CD14-positive monocyte (primary cell): ENCODE results near the gene HDAC7. TPM values are rescaled to one million over a fixed set of nuclear protein-coding genes. Genes with fewer than 3 reads are reported as not detected.

Experiments used
- DNase-seq, 3 donors: peaks; one replicate each; pipeline ENCODE4 v3.0.0-alpha.2; 2011 to 2022
- H2AFZ ChIP-seq: 2 replicates; pipeline ENCODE4 v1.6.0; 2012; ENCODE audit warnings: mild to moderate bottlenecking, low read depth, low read length, inconsistent platforms; ENCODE audit not compliant: insufficient read depth, poor library complexity, severe bottlenecking
- H3K27ac ChIP-seq, 2 donors: 1 replicate in 1 of 2; 2 replicates in 1 of 2; pipeline ENCODE4 v1.5.1; 2012 to 2013; ENCODE audit warnings: low read length in 2 of 2, control low read depth in 1 of 2, inconsistent platforms in 1 of 2, low read depth in 1 of 2, mild to moderate bottlenecking in 1 of 2
- H3K27me3 ChIP-seq, 2 donors: one replicate each; pipeline versions ENCODE4 v1.6.0 to v1.6.1; 2011 to 2013; ENCODE audit warnings: low read length in 2 of 2; ENCODE audit not compliant: control insufficient read depth in 2 of 2, insufficient read depth in 2 of 2
- H3K36me3 ChIP-seq, 2 donors: replicated peaks in 1 of 2; 1 replicate in 1 of 2; 2 replicates in 1 of 2; pipeline versions ENCODE4 v1.5.1 to v1.6.1; 2012 to 2013; ENCODE audit warnings: low read length in 2 of 2, control low read depth in 1 of 2, inconsistent platforms in 1 of 2, mild to moderate bottlenecking in 1 of 2; ENCODE audit not compliant: insufficient read depth in 2 of 2, control insufficient read depth in 1 of 2
- H3K4me1 ChIP-seq, 2 donors: 1 replicate in 1 of 2; 2 replicates in 1 of 2; pipeline versions ENCODE4 v1.5.1 to v1.6.1; 2012 to 2013; ENCODE audit warnings: low read length in 2 of 2, control low read depth in 1 of 2, inconsistent platforms in 1 of 2, mild to moderate bottlenecking in 1 of 2, moderate library complexity in 1 of 2; ENCODE audit not compliant: insufficient read depth in 2 of 2, control insufficient read depth in 1 of 2
- H3K4me2 ChIP-seq: replicated peaks from 2 replicates; pipeline ENCODE3; 2012; ENCODE audit warnings: low read length, moderate library complexity, mild to moderate bottlenecking; ENCODE audit not compliant: poor library complexity, severe bottlenecking; ENCODE audit errors: extremely low read depth
- H3K4me3 ChIP-seq, 3 experiments: fragments of 200-600 bp in 1 of 3; sonication (generic) in 1 of 3; replicated peaks in 1 of 3; 1 replicate in 2 of 3; 2 replicates in 1 of 3; pipeline ENCODE4 v1.5.1; 2011 to 2013; ENCODE audit warnings: low read length in 3 of 3, mild to moderate bottlenecking in 3 of 3, control low read depth in 2 of 3, low read depth in 2 of 3, inconsistent platforms in 1 of 3, moderate library complexity in 1 of 3
- H3K79me2 ChIP-seq: 2 replicates; pipeline ENCODE4 v1.6.0; 2012; ENCODE audit warnings: mild to moderate bottlenecking, control low read depth, inconsistent platforms, low read length, moderate library complexity; ENCODE audit not compliant: insufficient read depth
- H3K9ac ChIP-seq: 2 replicates; pipeline ENCODE4 v1.6.0; 2017; ENCODE audit warnings: low read length, mild to moderate bottlenecking; ENCODE audit not compliant: insufficient read depth, poor library complexity, severe bottlenecking
- H3K9me3 ChIP-seq, 2 donors: replicated peaks in 1 of 2; 1 replicate in 1 of 2; 2 replicates in 1 of 2; pipeline versions ENCODE4 v1.5.1 to v1.6.1; 2012 to 2013; ENCODE audit warnings: low read length in 2 of 2, control low read depth in 1 of 2; ENCODE audit not compliant: control insufficient read depth in 1 of 2, insufficient read depth in 1 of 2
- H4K20me1 ChIP-seq: 2 replicates; pipeline ENCODE4 v1.6.0; 2012; ENCODE audit warnings: mild to moderate bottlenecking, low read length, control low read depth, moderate library complexity; ENCODE audit not compliant: insufficient read depth
- H3K27ac Mint-ChIP-seq, 7 donors: one replicate each; pipeline ENCODE4 v1.8.0; 2020; ENCODE audit warnings: mild to moderate bottlenecking in 7 of 7, mixed read lengths in 7 of 7, moderate library complexity in 6 of 7, inconsistent platforms in 2 of 7
- H3K27me3 Mint-ChIP-seq, 3 donors: one replicate each; pipeline ENCODE4 v1.8.0; 2021 to 2022; ENCODE audit warnings: low read depth in 3 of 3, mild to moderate bottlenecking in 3 of 3, mixed read lengths in 3 of 3, moderate library complexity in 3 of 3, inconsistent platforms in 1 of 3
- H3K36me3 Mint-ChIP-seq, 2 donors: one replicate each; pipeline ENCODE4 v1.8.0; 2020; ENCODE audit warnings: mixed read lengths in 2 of 2, inconsistent platforms in 1 of 2, mild to moderate bottlenecking in 1 of 2
- H3K4me1 Mint-ChIP-seq: one replicate; pipeline ENCODE4 v1.8.0; 2020; ENCODE audit warnings: mild to moderate bottlenecking, mixed read lengths
- H3K4me3 Mint-ChIP-seq, 2 donors: one replicate each; pipeline ENCODE4 v1.8.0; 2020; ENCODE audit warnings: mild to moderate bottlenecking in 2 of 2, mixed read lengths in 2 of 2, moderate library complexity in 1 of 2
- H3K9me3 Mint-ChIP-seq, 7 donors: one replicate each; pipeline ENCODE4 v1.8.0; 2020 to 2022; ENCODE audit warnings: mixed read lengths in 7 of 7, mild to moderate bottlenecking in 6 of 7, moderate library complexity in 6 of 7, inconsistent platforms in 2 of 7
- WGBS: methylation state at CpG from one replicate; pipeline ENCODE4 v1.1.5; 2013; ENCODE audit warnings: missing lambda C conversion rate; ENCODE audit not compliant: insufficient coverage; 5-methylcytosine and 5-hydroxymethylcytosine counted together
- intact Hi-C, 2 donors: fragments of 100-400 bp; cut with micrococcal nuclease; formaldehyde crosslinking; loops; one replicate each; pipeline versions ENCODE4 v1.15.0 to v1.15.1; 2023
- polyA plus RNA-seq, 3 donors: library from polyadenylated mRNA; depleted of rRNA in 1 of 3; unstranded in 2 of 3; stranded (reverse) in 1 of 3; fragments of 300-500 nt in 2 of 3; fragments of >200 nt in 1 of 3; fragmentation: Illumina TruSeq in 2 of 3; gene quantifications; 1 replicate in 2 of 3; 2 replicates in 1 of 3; pipeline ENCODE4 v1.2.3, GENCODE V29; 2012 to 2021
- TF ChIP-seq, protein P1 (sequence below): fragments of 200-600 bp; IDR thresholded peaks from one replicate; pipeline ENCODE4 v1.8.0; 2022; ENCODE audit warnings: antibody characterized with exemption, mild to moderate bottlenecking

The HDAC7 gene
- polyA plus RNA-seq, 3 donors, result 5.9 to 79.2 (median 8.4) TPM

- H3K36me3 Mint-ChIP-seq, result peaks cover 0 to 2% of the 10 kb centered on the region in 2 donors
- Histone ChIP-seq H3K9ac (no peak overlapping the region), H3K4me2 (no peak overlapping the region), H4K20me1 (peaks cover 19% of the 10 kb centered on the region), H2AFZ (no peak overlapping the region), H3K79me2 (peaks cover 9% of the 10 kb centered on the region), H3K4me1 (peaks cover 41 to 44% of the 10 kb centered on the region in 2 donors), H3K36me3 (no peaks in the 10 kb centered on the region), H3K27me3 (no peaks in the 10 kb centered on the region), H3K4me3 (no peak overlapping the region), H3K27ac (no peak overlapping the region), H3K9me3 (no peaks in the 10 kb centered on the region)
- TF ChIP-seq, protein P1, sequence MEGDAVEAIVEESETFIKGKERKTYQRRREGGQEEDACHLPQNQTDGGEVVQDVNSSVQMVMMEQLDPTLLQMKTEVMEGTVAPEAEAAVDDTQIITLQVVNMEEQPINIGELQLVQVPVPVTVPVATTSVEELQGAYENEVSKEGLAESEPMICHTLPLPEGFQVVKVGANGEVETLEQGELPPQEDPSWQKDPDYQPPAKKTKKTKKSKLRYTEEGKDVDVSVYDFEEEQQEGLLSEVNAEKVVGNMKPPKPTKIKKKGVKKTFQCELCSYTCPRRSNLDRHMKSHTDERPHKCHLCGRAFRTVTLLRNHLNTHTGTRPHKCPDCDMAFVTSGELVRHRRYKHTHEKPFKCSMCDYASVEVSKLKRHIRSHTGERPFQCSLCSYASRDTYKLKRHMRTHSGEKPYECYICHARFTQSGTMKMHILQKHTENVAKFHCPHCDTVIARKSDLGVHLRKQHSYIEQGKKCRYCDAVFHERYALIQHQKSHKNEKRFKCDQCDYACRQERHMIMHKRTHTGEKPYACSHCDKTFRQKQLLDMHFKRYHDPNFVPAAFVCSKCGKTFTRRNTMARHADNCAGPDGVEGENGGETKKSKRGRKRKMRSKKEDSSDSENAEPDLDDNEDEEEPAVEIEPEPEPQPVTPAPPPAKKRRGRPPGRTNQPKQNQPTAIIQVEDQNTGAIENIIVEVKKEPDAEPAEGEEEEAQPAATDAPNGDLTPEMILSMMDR, result no peak
- intact Hi-C loops, result no loop called here
- no peak overlapping the region for H3K4me3 Mint-ChIP-seq
- DNase-seq, result no peak
- peaks cover 33% of the 10 kb centered on the region for H3K4me1 Mint-ChIP-seq
- peaks cover 0 to 2% (median 0%) of the 10 kb centered on the region in 7 donors for H3K9me3 Mint-ChIP-seq
- H3K27me3 Mint-ChIP-seq, result peaks cover 2 to 13% (median 7%) of the 10 kb centered on the region in 3 donors
- H3K27ac Mint-ChIP-seq, result no peak overlapping the region
- no CpG with 5 or more reads among the region's 6 CpGs for WGBS
These were observed 48.4 kb downstream of the HDAC7 start for GRCh38 chr12:47771304-47771703.

GRCh38 chr12:47770086-47770726 lies 49.5 kb downstream of the HDAC7 start:
- H3K9ac ChIP-seq, result no peak overlapping the region
- no peaks in the 10 kb centered on the region for H3K36me3 ChIP-seq
- no peak overlapping the region for H3K4me2 ChIP-seq
- Mint-ChIP-seq H3K4me1 (peaks cover 29% of the 10 kb centered on the region), H3K27me3 (peaks cover 2 to 10% (median 7%) of the 10 kb centered on the region in 3 donors), H3K27ac (no peak overlapping the region), H3K4me3 (no peak overlapping the region), H3K36me3 (peaks cover 0 to 2% of the 10 kb centered on the region in 2 donors), H3K9me3 (no peaks in the 10 kb centered on the region)
- no peak overlapping the region for H3K4me3 ChIP-seq
- TF ChIP-seq, protein P1, result no peak
- H3K4me1 ChIP-seq, result peaks cover 30 to 38% of the 10 kb centered on the region in 2 donors
- H3K27me3 ChIP-seq, result no peaks in the 10 kb centered on the region
- intact Hi-C loops, result no loop called here
- peaks cover 9% of the 10 kb centered on the region for H3K79me2 ChIP-seq
- no peak overlapping the region for H2AFZ ChIP-seq
- no peak overlapping the region for H3K27ac ChIP-seq
- 76% methylated on average over 2 of the region's 3 CpGs for WGBS
- DNase-seq, result peak; percentile 50 to 74 (median 62)
- H3K9me3 ChIP-seq, result no peaks in the 10 kb centered on the region
- peaks cover 8% of the 10 kb centered on the region for H4K20me1 ChIP-seq
